Tibial nerve (tissue), 4 donors: ENCODE data around the gene TBC1D3L. TPM values are rescaled to one million over a fixed set of nuclear protein-coding genes. Genes with fewer than 3 reads are reported as not detected.
"Not testable (repeated sequence)": the region's sequence is repeated elsewhere in the genome, so short reads cannot be mapped to it uniquely, and the experiment has no call there.

Experiments used
- DNase-seq, 2 donors: peaks; one replicate each; pipeline ENCODE4 v3.0.0-alpha.2; 2019; ENCODE audit warnings: low spot score in 2 of 2
- H3K27ac ChIP-seq, 4 donors: fragments of 200-600 bp; sonication (generic) in 3 of 4; one replicate each; pipeline ENCODE4 v1.5.1; 2017 to 2019; ENCODE audit warnings: mild to moderate bottlenecking in 1 of 4
- H3K27me3 ChIP-seq, 2 donors: fragments of 200-600 bp; sonication (generic) in 1 of 2; one replicate each; pipeline versions ENCODE4 v1.5.1 to v1.6.0; 2017 to 2019
- H3K36me3 ChIP-seq, 3 donors: fragments of 200-600 bp; sonication (generic); one replicate each; pipeline ENCODE4 v1.5.1; 2018 to 2019
- H3K4me1 ChIP-seq, 4 donors: fragments of 200-600 bp; sonication (generic) in 3 of 4; one replicate each; pipeline ENCODE4 v1.5.1; 2017 to 2019
- H3K4me3 ChIP-seq, 4 donors: fragments of 200-600 bp; sonication (generic) in 3 of 4; one replicate each; pipeline ENCODE4 v1.5.1; 2017 to 2019; ENCODE audit warnings: mild to moderate bottlenecking in 1 of 4, moderate library complexity in 1 of 4
- H3K9me3 ChIP-seq, 4 donors: fragments of 200-600 bp; sonication (generic) in 3 of 4; one replicate each; pipeline ENCODE4 v1.5.1; 2017 to 2019
- WGBS, 2 donors: methylation state at CpG; one replicate each; pipeline ENCODE4 v1.1.5; 2018; 5-methylcytosine and 5-hydroxymethylcytosine counted together
- small RNA-seq: library from RNA; depleted of rRNA; stranded (forward); fragments of <200 nt; gene quantifications from one replicate; pipeline ENCODE3, GENCODE V24; 2016
- total RNA-seq, 4 donors: library from RNA; depleted of rRNA; stranded (reverse); fragments of >200 nt; gene quantifications; one replicate each; pipeline ENCODE4 v1.1.0, GENCODE V29; 2016

TBC1D3L gene
- total RNA-seq: 10 to 100 TPM; 12.0 to 21.6 (median 15.6) TPM

GRCh38 chr17:37988960-37989359 is at the start of gene TBC1D3L:
TSS of gene TBC1D3L (minus strand) at chr17:37989060. CDS start at chr17:37987520, 1,540 bp downstream.
- not testable (repeated sequence) for H3K36me3 ChIP-seq, H3K27me3 ChIP-seq, H3K4me1 ChIP-seq, H3K4me3 ChIP-seq, H3K9me3 ChIP-seq, DNase-seq, H3K27ac ChIP-seq
- WGBS, 2 donors: no CpG with 5 or more reads among the region's 11 CpGs

DNA sequence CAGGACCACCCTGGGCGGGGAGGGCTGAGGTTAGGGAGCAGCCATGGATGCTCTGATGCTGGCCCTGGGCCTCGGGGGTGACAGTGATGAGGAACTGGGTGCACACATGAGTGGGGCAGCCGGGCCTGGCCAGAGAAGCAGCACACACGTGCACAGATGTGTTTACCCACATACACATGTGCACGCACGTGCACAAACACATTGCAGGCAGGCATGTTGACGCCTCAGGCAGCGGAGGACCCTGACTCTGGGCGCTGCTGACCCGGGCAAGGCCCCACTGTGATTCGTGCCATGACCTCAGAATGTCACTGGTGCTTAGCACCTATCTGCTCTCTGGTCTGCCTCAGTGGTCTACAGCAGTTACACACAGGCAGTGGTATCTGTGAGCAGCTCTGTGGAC is 14.8 kb upstream of the TBC1D3L start, which contains the start of gene TBC1D3D:
TBC1D3D (plus strand) TSS at position 301 of the 400 bp plus-strand sequence. CDS start 1,585 bp downstream, outside the sequence.
- H3K4me1 ChIP-seq, H3K4me3 ChIP-seq, H3K9me3 ChIP-seq, H3K27me3 ChIP-seq, H3K36me3 ChIP-seq, H3K27ac ChIP-seq, DNase-seq: not testable (repeated sequence)
- whole genome bisulfite sequencing, 2 donors: no CpG with 5 or more reads among the region's 11 CpGs

Small RNA genes lying within 50 kb of the gene (small RNA-seq; reads per million reads assigned to genes)
- not detected for gene RF00001

Other genes with a start within 250 kb of the TBC1D3L start
- gene HNF1B, start 244.0 kb downstream of the TBC1D3L start, total RNA-seq: not detected
- not detected for gene TBC1D3K, start 64.6 kb downstream of the TBC1D3L start, total RNA-seq
- gene TBC1D3D, start 14.9 kb upstream of the TBC1D3L start, total RNA-seq: not detected
- not detected for gene TBC1D3C, start 79.6 kb upstream of the TBC1D3L start, total RNA-seq
- gene TBC1D3E, start 138.9 kb upstream of the TBC1D3L start, total RNA-seq: not detected
- not detected for gene TBC1D3, start 203.5 kb upstream of the TBC1D3L start, total RNA-seq